VCaP (cell line): Measurements from ENCODE around the gene ITGB7.

Experiments
- H3K27ac ChIP-seq: fragments of 450-650 bp; 2 replicates; pipeline ENCODE4 v1.5.1; 2017
- CTCF ChIP-seq: fragments of 450-650 bp; conservative IDR thresholded peaks from 2 replicates; pipeline ENCODE4 v1.5.1; 2017; ENCODE audit warnings: mild to moderate bottlenecking, moderate library complexity

Gene ITGB7

GRCh38 chr12:53198486-53199110 is 8.5 kb downstream of the ITGB7 start:
- H3K27ac ChIP-seq: no peak overlapping the region
- no peak for TF ChIP-seq CTCF

GRCh38 chr12:53197011-53197640 is 9.9 kb downstream of the ITGB7 start:
- H3K27ac ChIP-seq: no peak overlapping the region

GRCh38 chr12:53196486-53196885 is 10.6 kb downstream of the ITGB7 start:
- TF ChIP-seq CTCF: no peak
- H3K27ac ChIP-seq: no peak overlapping the region

More at GRCh38 chr12:53197011-53197640, 9.9 kb downstream of the ITGB7 start:
- no peak for TF ChIP-seq CTCF

GRCh38 chr12:53195516-53196420 is 11.3 kb downstream of the ITGB7 start:
- TF ChIP-seq CTCF: no peak
- H3K27ac ChIP-seq: no peak overlapping the region

- no peak for TF ChIP-seq CTCF
- H3K27ac ChIP-seq: no peak overlapping the region
Observed at GRCh38 chr12:53194973-53195372, 12.1 kb downstream of the ITGB7 start.

GRCh38 chr12:53193985-53194716 is 12.9 kb downstream of the ITGB7 start:
- TF ChIP-seq CTCF: no peak

More at GRCh38 chr12:53193985-53194716, 12.9 kb downstream of the ITGB7 start:
- no peak overlapping the region for H3K27ac ChIP-seq
